ENCODE data around the gene MYMK. TPM values are rescaled to one million over a fixed set of nuclear protein-coding genes. Genes with fewer than 3 reads are reported as not detected.

The MYMK gene
- total and polyA plus RNA-seq, 2 of the 13 experiments (the other 11 are each of a cell fraction or from before 2014, with no cell fraction given) = not detected

GRCh38 chr9:133552236-133552635 lies 27.5 kb upstream of the MYMK start:
- Histone ChIP-seq H3K9ac (ENCODE audit: insufficient read depth, low read depth, low read length) (no peak overlapping the region), H3K79me2 (ENCODE audit: insufficient read depth, low read length) (no peaks in the 10 kb centered on the region), H3K9me3 (ENCODE audit: low read length) (no peaks in the 10 kb centered on the region), H3K36me3 (replicated peaks in 1 of 2; ENCODE audit: control insufficient read depth in 1 of 2, insufficient read depth in 2 of 2, low read length in 2 of 2) (peaks cover 0 to 1% of the 10 kb centered on the region in 2 experiments; a peak in 1 of 5 replicates), H4K20me1 (ENCODE audit: insufficient read depth, low read length) (no peaks in the 10 kb centered on the region), H3K4me2 (ENCODE audit: low read depth, low read length) (no peak overlapping the region), H3K4me3 (replicated peaks in 1 of 3; ENCODE audit: insufficient read depth in 1 of 3, low read depth in 2 of 3, low read length in 3 of 3) (no peak overlapping the region), H3K27ac (ENCODE audit: extremely low read length, insufficient read depth, low read length) (no peak overlapping the region), H3K4me1 (ENCODE audit: insufficient read depth, low read length) (0 out of 2 replicates have a peak, but pooled peaks cover 4% of the 10 kb centered on the region), H3K27me3 (ENCODE audit: control insufficient read depth in 1 of 2, insufficient read depth in 2 of 2, low read length in 2 of 2) (peaks cover 0 to 3% of the 10 kb centered on the region in 2 experiments; a peak in 2 of 5 replicates), H2AFZ (ENCODE audit: low read length) (no peak overlapping the region)
- DNase-seq (ENCODE audit: low spot score) (no peak), ATAC-seq (no peak), FAIRE-seq (no peak)
- BruUV-seq (replicated peaks) = no TSS peak
- ChIA-PET POLR2A (no interaction called here), CTCF (ENCODE audit: low intra/inter-chr PET ratio, low total read pairs) (no interaction called here)
- TF ChIP-seq RFXAP (CRISPR knock-in tag; IDR thresholded peaks at IDR 0.05; ENCODE audit: borderline replicate concordance) = no peak
- TF ChIP-seq, protein P1, sequence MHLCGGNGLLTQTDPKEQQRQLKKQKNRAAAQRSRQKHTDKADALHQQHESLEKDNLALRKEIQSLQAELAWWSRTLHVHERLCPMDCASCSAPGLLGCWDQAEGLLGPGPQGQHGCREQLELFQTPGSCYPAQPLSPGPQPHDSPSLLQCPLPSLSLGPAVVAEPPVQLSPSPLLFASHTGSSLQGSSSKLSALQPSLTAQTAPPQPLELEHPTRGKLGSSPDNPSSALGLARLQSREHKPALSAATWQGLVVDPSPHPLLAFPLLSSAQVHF (CRISPR knock-in tag; IDR thresholded peaks at IDR 0.05) = no peak
- TF ChIP-seq NKX3-1 (CRISPR knock-in tag; IDR thresholded peaks at IDR 0.05) = no peak
- no peak for TF ChIP-seq RBM39 (IDR thresholded peaks at IDR 0.05; ENCODE audit: low read depth, low read length, poor library complexity, severe bottlenecking)
- TF ChIP-seq ZNF30 (CRISPR knock-in tag; IDR thresholded peaks at IDR 0.05) = no peak
- TF ChIP-seq, protein P2, sequence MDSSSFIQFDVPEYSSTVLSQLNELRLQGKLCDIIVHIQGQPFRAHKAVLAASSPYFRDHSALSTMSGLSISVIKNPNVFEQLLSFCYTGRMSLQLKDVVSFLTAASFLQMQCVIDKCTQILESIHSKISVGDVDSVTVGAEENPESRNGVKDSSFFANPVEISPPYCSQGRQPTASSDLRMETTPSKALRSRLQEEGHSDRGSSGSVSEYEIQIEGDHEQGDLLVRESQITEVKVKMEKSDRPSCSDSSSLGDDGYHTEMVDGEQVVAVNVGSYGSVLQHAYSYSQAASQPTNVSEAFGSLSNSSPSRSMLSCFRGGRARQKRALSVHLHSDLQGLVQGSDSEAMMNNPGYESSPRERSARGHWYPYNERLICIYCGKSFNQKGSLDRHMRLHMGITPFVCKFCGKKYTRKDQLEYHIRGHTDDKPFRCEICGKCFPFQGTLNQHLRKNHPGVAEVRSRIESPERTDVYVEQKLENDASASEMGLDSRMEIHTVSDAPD (CRISPR knock-in tag; IDR thresholded peaks at IDR 0.05) = no peak
- no peak for TF ChIP-seq ZNF552 (CRISPR knock-in tag; IDR thresholded peaks at IDR 0.05; ENCODE audit: borderline replicate concordance)
- no peak for TF ChIP-seq STAT5B (CRISPR knock-in tag; IDR thresholded peaks at IDR 0.05)
- no peak for TF ChIP-seq ARHGAP35 (CRISPR knock-in tag; IDR thresholded peaks at IDR 0.05; ENCODE audit: borderline replicate concordance)
- TF ChIP-seq ETV6 (CRISPR knock-in tag; conservative IDR thresholded peaks at IDR 0.05) = no peak
- TF ChIP-seq ZNF652 (CRISPR knock-in tag; IDR thresholded peaks at IDR 0.05; ENCODE audit: borderline replicate concordance, low read depth) = no peak
- TF ChIP-seq ZNF317 (CRISPR knock-in tag; IDR thresholded peaks at IDR 0.05) = no peak
- in situ Hi-C loops (cut with HindIII; ENCODE audit: extremely low pct_ligation_motif_present, low pct_unique_long_range_greater_than_20kb) = no loop called here
- WGBS (ENCODE audit: low lambda C conversion rate) = 77% methylated on average over 8 of the region's 8 CpGs
- intact Hi-C loops (cut with micrococcal nuclease; ENCODE audit: unreplicated experiment) = no loop called here
